ENCODE data around the gene SPSB1. TPM values are rescaled to one million over a fixed set of nuclear protein-coding genes. Genes with fewer than 3 reads are reported as not detected.

Gene SPSB1
- total RNA-seq, 2 experiments from 2014 or later, result 17.4 to 18.0 TPM

GRCh38 chr1:9321480-9321849 is 28.8 kb downstream of the SPSB1 start:
- Mint-ChIP-seq H3K9me3 (no peaks in the 10 kb centered on the region), H3K27me3 (no peaks in the 10 kb centered on the region), H3K4me3 (no peak overlapping the region), H3K27ac (no peak overlapping the region), H3K36me3 (ENCODE audit: low read depth) (peaks cover 4% of the 10 kb centered on the region), H3K4me1 (peaks cover 18% of the 10 kb centered on the region)
- POLR2A ChIA-PET, result no interaction called here
- CTCF ChIA-PET, result interaction anchor here (0.6 kb wide), 1 partner anchor 27 kb away, joined by 4 read pairs; no protein-coding TSS in a partner anchor
- DNase-seq, result no peak

GRCh38 chr1:9321986-9322660 is 29.4 kb downstream of the SPSB1 start:
- no peaks in the 10 kb centered on the region for H3K27me3 Mint-ChIP-seq
- ChIA-PET POLR2A (no interaction called here), CTCF (no interaction called here)
- H3K4me1 Mint-ChIP-seq, result peaks cover 13% of the 10 kb centered on the region
- H3K9me3 Mint-ChIP-seq, result no peaks in the 10 kb centered on the region
- DNase-seq, result no peak
- H3K4me3 Mint-ChIP-seq, result no peak overlapping the region
- H3K27ac Mint-ChIP-seq, result no peak overlapping the region
- peaks cover 4% of the 10 kb centered on the region for H3K36me3 Mint-ChIP-seq (ENCODE audit: low read depth)

GRCh38 chr1:9322661-9323244 is 30.1 kb downstream of the SPSB1 start:
- no peak for DNase-seq
- no peak overlapping the region for H3K27ac Mint-ChIP-seq
- CTCF ChIA-PET, result no interaction called here
- H3K27me3 Mint-ChIP-seq, result no peaks in the 10 kb centered on the region
- no peak overlapping the region for H3K4me3 Mint-ChIP-seq
- no peaks in the 10 kb centered on the region for H3K9me3 Mint-ChIP-seq
- peaks cover 7% of the 10 kb centered on the region for H3K4me1 Mint-ChIP-seq
- POLR2A ChIA-PET, result no interaction called here
- H3K36me3 Mint-ChIP-seq (ENCODE audit: low read depth), result peaks cover 4% of the 10 kb centered on the region

- POLR2A ChIA-PET, result no interaction called here
- H3K9me3 Mint-ChIP-seq, result no peaks in the 10 kb centered on the region
- H3K4me1 Mint-ChIP-seq, result no peaks in the 10 kb centered on the region
- no peak overlapping the region for H3K27ac Mint-ChIP-seq
- H3K27me3 Mint-ChIP-seq, result no peaks in the 10 kb centered on the region
- CTCF ChIA-PET, result no interaction called here
- no peaks in the 10 kb centered on the region for H3K36me3 Mint-ChIP-seq (ENCODE audit: low read depth)
- DNase-seq, result no peak
- H3K4me3 Mint-ChIP-seq, result no peak overlapping the region
These were observed 31.8 kb downstream of the SPSB1 start for GRCh38 chr1:9324246-9325096.

- CTCF ChIA-PET, result no interaction called here
- Mint-ChIP-seq H3K9me3 (no peaks in the 10 kb centered on the region), H3K4me1 (peaks cover 2% of the 10 kb centered on the region), H3K36me3 (ENCODE audit: low read depth) (no peaks in the 10 kb centered on the region), H3K27ac (no peak overlapping the region), H3K4me3 (no peak overlapping the region), H3K27me3 (no peaks in the 10 kb centered on the region)
- no peak for DNase-seq
- POLR2A ChIA-PET, result no interaction called here
These were observed 33.9 kb downstream of the SPSB1 start for GRCh38 chr1:9326596-9326995.

- CTCF ChIA-PET, result no interaction called here
- Mint-ChIP-seq H3K36me3 (ENCODE audit: low read depth) (no peaks in the 10 kb centered on the region), H3K27me3 (no peaks in the 10 kb centered on the region), H3K27ac (no peak overlapping the region), H3K4me1 (peaks cover 15% of the 10 kb centered on the region), H3K9me3 (no peaks in the 10 kb centered on the region), H3K4me3 (no peak overlapping the region)
- no peak for DNase-seq
- POLR2A ChIA-PET, result no interaction called here
These were observed 35.5 kb downstream of the SPSB1 start for GRCh38 chr1:9328201-9328600.

GRCh38 chr1:9328715-9329114 is 36.0 kb downstream of the SPSB1 start:
- Mint-ChIP-seq H3K27me3 (no peaks in the 10 kb centered on the region), H3K9me3 (no peaks in the 10 kb centered on the region), H3K27ac (no peak overlapping the region), H3K36me3 (ENCODE audit: low read depth) (no peaks in the 10 kb centered on the region), H3K4me3 (no peak overlapping the region), H3K4me1 (peaks cover 15% of the 10 kb centered on the region)
- POLR2A ChIA-PET, result no interaction called here
- DNase-seq, result no peak
- CTCF ChIA-PET, result no interaction called here

GRCh38 chr1:9331016-9331415 is 38.3 kb downstream of the SPSB1 start:
- H3K36me3 Mint-ChIP-seq (ENCODE audit: low read depth), result peaks cover 2% of the 10 kb centered on the region
- POLR2A ChIA-PET, result no interaction called here
- no peaks in the 10 kb centered on the region for H3K9me3 Mint-ChIP-seq
- no peak overlapping the region for H3K27ac Mint-ChIP-seq
- no peak overlapping the region for H3K4me3 Mint-ChIP-seq
- DNase-seq, result no peak
- no peaks in the 10 kb centered on the region for H3K27me3 Mint-ChIP-seq
- CTCF ChIA-PET, result no interaction called here
- peaks cover 17% of the 10 kb centered on the region for H3K4me1 Mint-ChIP-seq

GRCh38 chr1:9331558-9332346 is 39.1 kb downstream of the SPSB1 start:
- DNase-seq, result no peak
- ChIA-PET POLR2A (no interaction called here), CTCF (no interaction called here)
- Mint-ChIP-seq H3K27me3 (no peaks in the 10 kb centered on the region), H3K9me3 (no peaks in the 10 kb centered on the region), H3K27ac (no peak overlapping the region), H3K4me1 (peaks cover 17% of the 10 kb centered on the region), H3K36me3 (ENCODE audit: low read depth) (peaks cover 2% of the 10 kb centered on the region), H3K4me3 (no peak overlapping the region)

- CTCF ChIA-PET, result no interaction called here
- no peak overlapping the region for H3K4me3 Mint-ChIP-seq
- H3K4me1 Mint-ChIP-seq, result peaks cover 17% of the 10 kb centered on the region
- H3K9me3 Mint-ChIP-seq, result no peaks in the 10 kb centered on the region
- no peak overlapping the region for H3K27ac Mint-ChIP-seq
- POLR2A ChIA-PET, result no interaction called here
- H3K36me3 Mint-ChIP-seq (ENCODE audit: low read depth), result peaks cover 2% of the 10 kb centered on the region
- H3K27me3 Mint-ChIP-seq, result no peaks in the 10 kb centered on the region
- DNase-seq, result no peak
These were observed 39.9 kb downstream of the SPSB1 start for GRCh38 chr1:9332513-9333143.

- H3K27me3 Mint-ChIP-seq, result no peaks in the 10 kb centered on the region
- H3K4me1 Mint-ChIP-seq, result peaks cover 2% of the 10 kb centered on the region
- H3K4me3 Mint-ChIP-seq, result no peak overlapping the region
- POLR2A ChIA-PET, result no interaction called here
- peaks cover 2% of the 10 kb centered on the region for H3K36me3 Mint-ChIP-seq (ENCODE audit: low read depth)
- no peak overlapping the region for H3K27ac Mint-ChIP-seq
- H3K9me3 Mint-ChIP-seq, result no peaks in the 10 kb centered on the region
- no peak for DNase-seq
- CTCF ChIA-PET, result interaction anchor here (0.5 kb wide), 1 partner anchor 691 kb away, joined by 3 read pairs; no protein-coding TSS in a partner anchor
These were observed 45.9 kb downstream of the SPSB1 start for GRCh38 chr1:9338397-9339246.

- no peak overlapping the region for H3K27ac Mint-ChIP-seq
- ChIA-PET POLR2A (no interaction called here), CTCF (no interaction called here)
- H3K27me3 Mint-ChIP-seq, result no peaks in the 10 kb centered on the region
- no peaks in the 10 kb centered on the region for H3K4me1 Mint-ChIP-seq
- no peak overlapping the region for H3K4me3 Mint-ChIP-seq
- no peaks in the 10 kb centered on the region for H3K9me3 Mint-ChIP-seq
- H3K36me3 Mint-ChIP-seq (ENCODE audit: low read depth), result no peaks in the 10 kb centered on the region
- no peak for DNase-seq
These were observed 47.6 kb downstream of the SPSB1 start for GRCh38 chr1:9340172-9340854.

All from activated CD4-positive, alpha-beta memory T cell treated with anti-CD3 and anti-CD28 coated beads, Interleukin-2, amount 10 ng/mL, durations not matched to agents 7 days and 5 days (primary cell).